Measurements from ENCODE around the gene C1GALT1. TPM values are rescaled to one million over a fixed set of nuclear protein-coding genes. Genes with fewer than 3 reads are reported as not detected.
"Not testable (repeated sequence)": the region's sequence is repeated elsewhere in the genome, so short reads cannot be mapped to it uniquely, and the experiment has no call there.

Gene C1GALT1
- total and polyA plus RNA-seq, 9 donors = 3.2 to 25.8 (median 12.6) TPM

DNA sequence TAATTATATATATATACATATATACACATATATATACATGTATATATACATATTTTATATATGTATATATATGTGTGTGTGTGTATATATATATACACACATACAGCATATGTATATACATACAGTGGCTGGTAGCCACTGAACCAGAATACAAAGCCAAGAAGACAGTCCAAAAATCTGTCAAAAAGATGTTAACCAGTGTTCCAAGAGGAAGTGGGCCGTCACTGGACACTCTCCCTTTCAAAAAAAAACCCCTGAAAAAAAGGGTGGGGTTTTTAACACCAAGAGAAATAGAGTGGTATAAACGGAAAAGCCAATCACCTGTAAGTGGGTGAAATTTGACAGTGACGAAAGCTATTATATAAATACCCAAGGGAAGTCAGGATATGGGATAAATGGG lies 31.1 kb upstream of the C1GALT1 start:
- Histone ChIP-seq H3K9me3 (no peaks in the 10 kb centered on the region), H3K27ac (no peak overlapping the region), H3K4me3 (no peak overlapping the region), H3K4me1 (ENCODE audit: insufficient read depth) (no peaks in the 10 kb centered on the region), H3K27me3 (no peaks in the 10 kb centered on the region), H3K36me3 (no peaks in the 10 kb centered on the region)
- intact Hi-C loops (cut with DNase I) = no loop called here
- TF ChIP-seq EP300 (IDR thresholded peaks at IDR 0.05) (no peak), POLR2A (IDR thresholded peaks at IDR 0.05) (no peak)
- TF ChIP-seq, protein P1, sequence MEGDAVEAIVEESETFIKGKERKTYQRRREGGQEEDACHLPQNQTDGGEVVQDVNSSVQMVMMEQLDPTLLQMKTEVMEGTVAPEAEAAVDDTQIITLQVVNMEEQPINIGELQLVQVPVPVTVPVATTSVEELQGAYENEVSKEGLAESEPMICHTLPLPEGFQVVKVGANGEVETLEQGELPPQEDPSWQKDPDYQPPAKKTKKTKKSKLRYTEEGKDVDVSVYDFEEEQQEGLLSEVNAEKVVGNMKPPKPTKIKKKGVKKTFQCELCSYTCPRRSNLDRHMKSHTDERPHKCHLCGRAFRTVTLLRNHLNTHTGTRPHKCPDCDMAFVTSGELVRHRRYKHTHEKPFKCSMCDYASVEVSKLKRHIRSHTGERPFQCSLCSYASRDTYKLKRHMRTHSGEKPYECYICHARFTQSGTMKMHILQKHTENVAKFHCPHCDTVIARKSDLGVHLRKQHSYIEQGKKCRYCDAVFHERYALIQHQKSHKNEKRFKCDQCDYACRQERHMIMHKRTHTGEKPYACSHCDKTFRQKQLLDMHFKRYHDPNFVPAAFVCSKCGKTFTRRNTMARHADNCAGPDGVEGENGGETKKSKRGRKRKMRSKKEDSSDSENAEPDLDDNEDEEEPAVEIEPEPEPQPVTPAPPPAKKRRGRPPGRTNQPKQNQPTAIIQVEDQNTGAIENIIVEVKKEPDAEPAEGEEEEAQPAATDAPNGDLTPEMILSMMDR (IDR thresholded peaks at IDR 0.05) = no peak
- WGBS, 3 donors = 44 to 52% (median 49%) methylated on average over 3 of the region's 3 CpGs
- no peak for DNase-seq

DNA sequence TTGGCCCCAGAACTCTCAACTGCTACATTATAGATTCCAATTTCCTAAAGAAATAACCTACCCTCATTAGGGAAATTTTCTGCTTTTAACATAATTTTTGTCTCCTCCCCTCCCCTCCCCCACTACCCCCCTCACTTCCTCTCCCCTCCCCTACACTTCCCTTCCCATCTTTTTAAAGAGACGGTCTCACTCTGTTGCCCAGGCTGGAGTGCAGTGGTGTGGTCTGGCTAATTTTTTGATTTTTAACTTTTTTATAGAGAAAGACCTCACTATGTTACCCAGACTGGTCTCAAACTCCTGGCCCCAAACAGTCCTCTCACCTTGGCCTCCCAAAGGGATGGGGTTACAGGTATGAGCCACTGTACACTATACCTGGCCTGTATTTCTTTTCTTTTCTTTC lies 30.5 kb upstream of the C1GALT1 start:
- 84 to 94% (median 90%) methylated on average over 1 of the region's 1 CpG for WGBS, 3 donors
- Histone ChIP-seq H3K27ac (no peak overlapping the region), H3K4me3 (no peak overlapping the region), H3K4me1 (ENCODE audit: insufficient read depth) (no peaks in the 10 kb centered on the region), H3K36me3 (no peaks in the 10 kb centered on the region), H3K9me3 (no peaks in the 10 kb centered on the region), H3K27me3 (no peaks in the 10 kb centered on the region)
- no peak for DNase-seq
- intact Hi-C loops (cut with DNase I) = no loop called here
- TF ChIP-seq POLR2A (IDR thresholded peaks at IDR 0.05) = no peak
- TF ChIP-seq, protein P1 (IDR thresholded peaks at IDR 0.05) = no peak
- TF ChIP-seq EP300 (IDR thresholded peaks at IDR 0.05) = no peak

DNA sequence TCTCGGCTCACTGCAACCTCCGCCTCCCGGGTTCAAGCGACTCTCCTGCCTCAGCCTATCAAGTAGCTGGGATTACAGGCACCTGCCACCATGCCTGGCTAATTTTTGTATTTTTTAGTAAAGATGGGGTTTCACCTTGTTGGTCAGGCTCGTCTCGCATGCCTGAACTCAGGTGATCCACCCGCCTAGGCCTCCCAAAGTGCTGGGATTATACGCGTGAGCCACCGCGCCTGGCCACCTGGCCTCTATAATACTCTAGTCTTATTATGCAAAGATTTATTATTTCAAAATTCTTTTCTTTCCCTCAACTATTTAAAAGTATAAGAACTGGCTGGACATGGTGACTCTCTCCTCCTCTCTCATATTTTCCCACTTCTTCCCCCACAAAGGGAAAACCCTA lies 30.0 kb upstream of the C1GALT1 start:
- 95 to 97% (median 97%) methylated on average over 11 of the region's 11 CpGs for WGBS, 3 donors
- Histone ChIP-seq H3K4me1 (ENCODE audit: insufficient read depth) (no peaks in the 10 kb centered on the region), H3K9me3 (no peaks in the 10 kb centered on the region), H3K4me3 (no peak overlapping the region), H3K27me3 (no peaks in the 10 kb centered on the region), H3K27ac (no peak overlapping the region), H3K36me3 (no peaks in the 10 kb centered on the region)
- intact Hi-C loops (cut with DNase I) = no loop called here
- TF ChIP-seq POLR2A (IDR thresholded peaks at IDR 0.05) (no peak), EP300 (IDR thresholded peaks at IDR 0.05) (no peak)
- TF ChIP-seq, protein P1 (IDR thresholded peaks at IDR 0.05) = no peak
- no peak for DNase-seq

DNA sequence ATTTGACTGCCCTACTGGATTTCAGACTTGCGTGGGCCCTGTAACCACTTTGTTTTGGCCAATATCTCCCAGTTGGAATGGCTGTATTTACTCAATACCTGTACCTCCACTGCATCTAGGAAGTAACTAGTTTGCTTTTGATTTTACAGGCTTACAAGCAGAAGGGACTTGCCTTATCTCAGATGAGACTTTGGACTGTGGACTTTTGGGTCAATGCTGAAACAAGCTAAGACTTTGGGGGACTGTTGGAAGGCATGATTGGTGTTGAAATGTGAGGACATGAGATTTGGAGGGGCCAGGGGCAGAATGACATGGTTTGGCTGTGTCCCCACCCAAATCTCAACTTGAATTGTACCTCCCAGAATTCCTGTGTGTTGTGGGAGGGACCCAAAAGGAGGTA lies 28.0 kb upstream of the C1GALT1 start:
- intact Hi-C loops (cut with DNase I); DNase-seq; H3K4me1 ChIP-seq (ENCODE audit: insufficient read depth); H3K9me3 ChIP-seq; H3K27me3 ChIP-seq; H3K4me3 ChIP-seq; H3K36me3 ChIP-seq; H3K27ac ChIP-seq: not testable (repeated sequence)
- WGBS, 3 donors = 93 to 97% (median 96%) methylated on average over 1 of the region's 1 CpG

DNA sequence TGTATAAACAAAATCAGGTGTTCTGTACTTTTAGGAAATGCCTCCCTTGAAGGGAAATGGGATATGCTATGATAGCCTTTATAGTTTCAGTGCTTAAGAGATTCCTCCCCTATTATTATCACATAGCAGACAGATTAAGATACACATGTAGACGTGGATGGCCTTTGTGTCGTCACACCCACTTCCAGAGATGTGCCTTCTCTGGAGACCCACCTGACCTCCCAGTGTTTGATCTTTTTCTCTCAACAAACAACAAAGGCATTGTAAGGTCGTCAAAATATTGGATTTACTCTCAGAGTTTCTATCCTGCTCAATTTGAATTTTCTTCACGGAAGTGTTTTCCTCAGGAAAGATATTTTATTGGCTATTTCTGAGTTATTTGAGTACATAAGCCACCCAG lies 25.7 kb upstream of the C1GALT1 start:
- TF ChIP-seq EP300 (IDR thresholded peaks at IDR 0.05) = no peak
- TF ChIP-seq, protein P1 (IDR thresholded peaks at IDR 0.05) = no peak
- TF ChIP-seq POLR2A (IDR thresholded peaks at IDR 0.05) = no peak
- Histone ChIP-seq H3K27me3 (no peaks in the 10 kb centered on the region), H3K27ac (no peak overlapping the region), H3K4me3 (no peak overlapping the region), H3K36me3 (no peaks in the 10 kb centered on the region), H3K9me3 (no peaks in the 10 kb centered on the region), H3K4me1 (ENCODE audit: insufficient read depth) (no peaks in the 10 kb centered on the region)
- 41 to 56% (median 51%) methylated on average over 4 of the region's 4 CpGs for WGBS, 3 donors
- intact Hi-C loops (cut with DNase I) = no loop called here
- DNase-seq = no peak
